HG03066 (cell line): ENCODE data around the gene DMRTA1.
"Not testable (repeated sequence)": the region's sequence is repeated elsewhere in the genome, so short reads cannot be mapped to it uniquely, and the experiment has no call there.

Experiments used
- ATAC-seq: cut with Tn5 transposase; IDR thresholded peaks from one replicate; pipeline ENCODE4 v1.9.1; 2021; ENCODE audit warnings: low read depth; ENCODE audit not compliant: unreplicated experiment

DMRTA1 gene

GRCh38 chr9:22446589-22446949 is at the start of gene DMRTA1:
Gene DMRTA1 (plus strand): TSS chr9:22446824. CDS start chr9:22447066, 242 bp downstream.
- ATAC-seq, result no peak

DNA sequence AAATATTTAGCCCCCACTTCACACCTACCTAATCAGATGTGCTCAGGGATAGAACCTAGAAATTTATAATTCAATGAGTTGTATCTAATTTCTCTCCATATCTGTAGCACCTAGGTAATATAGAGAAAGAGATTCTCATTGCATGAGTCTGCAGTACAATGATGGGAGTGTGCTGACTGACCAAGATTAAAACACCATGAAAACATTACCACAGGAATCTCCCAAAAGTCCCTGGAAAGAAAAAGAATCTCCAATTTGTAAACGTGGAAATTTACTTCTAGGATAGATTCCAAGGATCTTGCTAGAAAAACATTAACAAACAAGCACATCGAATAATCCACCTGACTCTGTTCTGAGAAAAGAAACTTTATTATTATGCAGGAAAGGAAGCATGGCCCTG is 45.0 kb upstream of the DMRTA1 start:
- ATAC-seq, result no peak

DNA sequence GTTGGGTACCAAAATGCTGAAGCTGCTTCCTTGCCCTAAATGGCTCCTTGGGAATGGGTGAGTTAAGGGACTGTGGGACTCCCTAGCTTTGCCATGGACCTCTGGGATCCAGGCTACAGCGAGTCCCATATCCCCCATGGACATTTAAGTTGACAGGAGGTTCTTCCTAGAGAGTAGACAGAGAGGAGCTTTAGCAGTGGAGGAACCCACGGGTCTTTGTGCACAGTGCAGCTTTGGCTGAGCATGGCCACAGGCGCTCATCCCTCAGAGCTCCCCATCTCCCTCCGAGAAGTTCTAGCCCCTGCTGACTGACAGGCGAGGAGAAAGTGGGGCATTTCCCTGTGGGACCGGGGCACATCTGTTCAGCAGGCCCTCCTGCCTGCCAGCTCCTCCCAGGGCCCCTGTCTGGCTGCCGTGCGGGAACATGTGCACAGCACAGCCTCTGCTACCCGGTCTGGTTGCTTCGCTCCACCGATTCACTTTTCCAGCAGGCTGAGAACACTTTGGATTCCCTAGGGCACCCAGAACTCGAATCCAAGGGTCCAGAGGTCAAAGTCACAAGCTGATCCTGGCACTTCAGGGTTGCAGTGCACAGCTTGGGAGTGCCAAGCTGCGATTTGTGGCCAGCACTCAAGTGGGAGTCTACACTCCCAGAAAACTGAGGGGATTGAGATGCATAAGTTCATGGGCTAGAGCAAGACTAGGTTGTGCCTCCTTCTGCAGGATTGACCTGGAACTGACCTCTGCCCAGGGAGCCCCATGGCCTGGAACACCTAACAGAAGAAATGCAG is 40.6 kb upstream of the DMRTA1 start:
- no peak for ATAC-seq

DNA sequence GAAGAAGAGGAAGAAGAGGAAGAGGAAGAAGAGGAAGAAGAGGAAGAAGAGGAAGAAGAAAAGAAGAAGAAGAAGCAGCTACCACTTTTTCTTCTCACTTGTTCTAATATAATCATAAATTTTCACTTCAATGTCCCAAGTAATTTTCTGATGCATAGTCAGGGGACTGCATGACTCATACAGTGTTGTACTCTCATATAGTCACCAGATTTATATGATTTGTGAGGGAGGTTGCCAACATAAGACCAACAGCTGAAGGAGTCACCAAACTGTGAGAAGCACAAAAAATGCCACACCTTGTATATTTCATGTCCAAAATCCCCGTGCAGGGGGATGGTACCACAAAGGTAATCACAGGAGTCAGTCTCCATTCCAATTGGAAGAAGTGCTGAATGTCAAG is 32.7 kb upstream of the DMRTA1 start:
- ATAC-seq, result no peak

DNA sequence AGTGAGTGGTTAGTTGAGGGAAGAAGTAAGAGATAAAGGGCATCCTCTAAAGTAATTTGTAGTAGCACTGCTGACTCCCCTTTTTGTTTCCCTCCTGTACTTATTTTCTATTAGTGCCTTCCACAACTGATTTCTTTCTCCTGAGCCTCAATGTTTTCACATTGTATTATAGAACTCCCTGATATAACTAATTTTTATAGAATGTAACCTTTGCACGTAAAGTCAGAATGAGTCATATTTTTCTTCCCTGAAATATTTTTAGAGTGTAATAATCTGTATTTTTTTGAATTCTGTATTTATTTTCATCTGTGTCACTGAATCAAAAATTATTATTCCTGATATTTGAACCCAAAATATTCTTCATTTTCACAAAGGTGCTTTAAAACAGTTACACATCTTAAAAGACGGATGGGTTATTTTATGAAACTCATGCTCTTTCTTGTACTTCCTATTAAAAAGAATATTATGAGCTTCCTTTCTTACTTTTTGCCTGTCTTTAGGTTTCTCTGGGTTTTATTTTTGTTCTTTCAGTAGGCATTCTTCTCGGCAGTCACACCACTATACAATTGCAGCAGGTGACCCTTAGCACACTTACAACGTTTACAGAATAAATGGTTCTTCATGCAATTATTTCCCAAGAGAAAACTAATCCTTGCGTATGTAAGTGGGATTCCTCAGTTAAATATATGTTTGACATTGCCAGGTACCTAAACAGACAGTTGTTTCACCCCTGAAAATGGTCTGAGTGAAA is 30.5 kb upstream of the DMRTA1 start:
- ATAC-seq, result no peak

- ATAC-seq, result no peak
Observed at GRCh38 chr9:22416692-22417060, 29.9 kb upstream of the DMRTA1 start.

DNA sequence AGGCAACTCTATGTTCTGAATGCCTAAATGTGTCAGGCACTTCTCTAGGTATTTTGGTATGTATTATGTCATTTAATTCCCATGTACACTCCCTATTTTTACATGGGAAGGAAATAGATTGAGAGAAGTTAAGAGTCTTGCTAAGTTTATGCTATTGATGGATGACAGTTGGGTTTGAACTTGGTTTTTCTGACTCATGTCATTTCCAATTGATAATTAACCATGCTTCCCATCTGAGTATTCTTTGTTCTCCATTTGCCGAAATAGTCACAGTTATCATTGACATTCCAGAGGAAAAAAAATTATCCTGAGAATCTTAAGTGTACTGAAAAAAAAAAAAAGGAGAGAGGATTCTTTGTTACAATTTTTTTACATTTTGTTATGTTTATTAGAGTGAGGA is 23.1 kb upstream of the DMRTA1 start:
- no peak for ATAC-seq

DNA sequence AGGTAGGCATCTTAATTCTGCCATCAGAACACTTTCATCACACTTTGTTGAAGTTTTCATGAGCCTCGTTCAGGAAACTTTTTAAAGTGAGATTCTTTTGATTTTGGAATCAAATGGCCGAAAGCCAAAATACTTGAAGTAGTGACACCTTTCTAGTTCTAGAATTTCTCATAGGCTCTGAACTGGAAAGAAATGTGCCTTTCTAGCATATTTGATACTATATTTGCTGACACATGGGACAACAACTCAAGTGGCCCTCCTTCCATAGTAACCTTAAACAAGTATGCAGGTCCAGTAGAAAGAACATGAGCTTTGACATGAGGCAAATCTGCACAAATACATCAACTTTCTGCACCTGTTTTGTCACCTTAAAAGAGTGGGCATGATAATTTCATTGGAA is 22.0 kb upstream of the DMRTA1 start:
- no peak for ATAC-seq

GRCh38 chr9:22425551-22425950 is 21.1 kb upstream of the DMRTA1 start:
- ATAC-seq, result no peak

GRCh38 chr9:22427226-22427880 is 19.3 kb upstream of the DMRTA1 start:
- ATAC-seq, result no peak

DNA sequence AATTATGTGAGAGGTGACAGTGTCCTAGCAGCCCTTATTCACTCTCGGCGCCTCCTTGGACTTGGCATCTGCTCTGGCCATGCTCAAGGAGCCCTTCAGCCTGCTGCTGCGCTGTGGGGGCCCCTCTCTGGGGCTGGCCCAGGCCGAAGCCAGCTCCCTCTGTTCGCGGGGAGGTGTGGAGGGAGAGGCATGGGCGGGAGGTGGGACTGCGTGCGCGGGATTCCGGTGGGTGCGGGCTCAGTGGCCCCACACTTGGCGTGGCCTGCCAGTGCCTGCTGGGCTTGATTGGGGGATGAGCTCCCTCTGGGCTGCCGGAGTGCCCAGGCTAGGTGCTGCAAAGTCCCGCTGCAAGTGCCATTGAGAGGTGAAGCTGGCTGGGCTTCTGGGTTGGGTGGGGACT is 12.9 kb upstream of the DMRTA1 start:
- no peak for ATAC-seq

- ATAC-seq, result not testable (repeated sequence)
Observed at GRCh38 chr9:22435252-22435651, 11.4 kb upstream of the DMRTA1 start.

- not testable (repeated sequence) for ATAC-seq
Observed at GRCh38 chr9:22437461-22438067, 9.1 kb upstream of the DMRTA1 start.

- ATAC-seq, result no peak
Observed at GRCh38 chr9:22440841-22441240, 5.8 kb upstream of the DMRTA1 start.

DNA sequence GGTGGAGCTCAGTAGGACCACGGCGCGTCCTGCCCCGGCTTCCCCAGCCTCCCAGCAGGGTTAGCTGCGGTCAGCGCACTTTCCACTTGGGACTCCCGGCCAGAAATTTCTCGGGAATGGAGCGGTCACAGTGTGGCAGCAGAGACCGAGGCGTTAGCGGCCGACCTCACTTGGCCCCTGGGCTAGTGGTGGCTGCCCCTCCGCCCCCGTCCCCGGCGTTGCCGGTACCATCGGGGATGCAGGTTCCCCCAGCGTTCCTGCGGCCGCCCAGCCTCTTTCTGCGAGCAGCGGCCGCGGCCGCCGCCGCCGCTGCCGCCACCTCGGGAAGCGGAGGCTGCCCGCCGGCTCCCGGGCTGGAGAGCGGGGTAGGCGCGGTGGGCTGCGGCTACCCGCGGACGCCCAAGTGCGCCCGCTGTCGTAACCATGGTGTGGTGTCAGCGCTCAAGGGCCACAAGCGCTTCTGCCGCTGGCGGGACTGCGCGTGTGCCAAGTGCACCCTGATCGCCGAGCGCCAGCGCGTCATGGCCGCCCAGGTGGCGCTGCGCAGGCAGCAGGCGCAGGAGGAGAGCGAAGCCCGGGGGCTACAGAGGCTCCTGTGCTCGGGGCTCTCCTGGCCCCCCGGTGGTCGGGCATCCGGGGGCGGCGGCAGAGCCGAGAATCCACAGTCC is 460 bp downstream of the DMRTA1 start:
- no peak for ATAC-seq

GRCh38 chr9:22447618-22448305 is 1.1 kb downstream of the DMRTA1 start:
- no peak for ATAC-seq

DNA sequence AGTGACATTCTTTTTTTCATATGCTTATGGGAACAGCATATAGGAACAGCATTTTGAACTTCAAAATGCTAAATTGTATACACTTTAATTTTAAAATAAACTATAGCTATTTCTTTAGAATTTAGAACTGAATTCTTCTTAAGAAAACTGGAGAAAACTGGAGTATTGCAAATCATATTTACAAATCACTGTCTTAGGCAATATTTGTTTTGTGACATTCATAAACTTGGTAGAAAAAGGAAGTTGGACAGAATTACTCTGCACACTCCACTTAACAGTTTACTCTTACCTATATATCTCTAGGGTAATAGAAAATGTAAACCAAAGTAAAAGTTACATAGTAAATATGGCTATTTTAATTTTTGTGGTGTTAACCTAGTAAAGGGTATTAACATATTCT is 3.1 kb downstream of the DMRTA1 start:
- ATAC-seq, result no peak

- ATAC-seq, result no peak
Observed at GRCh38 chr9:22452415-22453010, 5.9 kb downstream of the DMRTA1 start.

- ATAC-seq, result no peak
Observed at GRCh38 chr9:22454016-22454415, 7.4 kb downstream of the DMRTA1 start.

DNA sequence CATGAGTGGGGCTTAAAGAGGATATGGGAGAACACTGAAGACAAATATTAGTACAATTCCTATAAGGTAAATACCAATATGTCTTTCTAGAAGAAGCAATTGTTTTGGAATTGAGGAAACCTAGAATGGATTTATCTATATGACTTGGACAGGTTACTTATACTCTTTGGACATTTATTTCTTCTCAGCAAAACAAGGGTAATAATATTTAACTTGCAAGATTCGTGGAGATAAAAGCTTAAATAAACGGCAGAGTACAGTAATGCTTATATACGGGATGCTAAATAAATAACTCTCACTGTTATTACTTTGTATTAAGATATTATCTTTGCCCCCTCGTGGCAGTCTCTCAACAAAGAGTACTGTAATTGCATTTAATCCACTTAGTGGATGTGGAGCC is 8.6 kb downstream of the DMRTA1 start:
- ATAC-seq, result no peak
